Common myeloid progenitor, CD34-positive (primary cell): ENCODE measurements around the gene LRIG3.

Source experiments
- CTCF ChIA-PET: fragments of 350-600 bp; sonication (Branson Sonifier 250); formaldehyde crosslinking; loops from one replicate; lab custom pipeline; 2021; ENCODE audit warnings: antibody characterized with exemption; lab: Charles Lee
- POLR2A ChIA-PET: fragments of 350-600 bp; sonication (Branson Sonifier 250); formaldehyde crosslinking; loops from one replicate; lab custom pipeline; 2021; ENCODE audit warnings: antibody characterized with exemption; lab: Charles Lee
- DNase-seq, 3 donors: peaks; one replicate each; pipeline versions ENCODE4 v3.0.0 to v3.0.0-alpha.2; 2013
- H3K27ac ChIP-seq, 2 experiments: 1 replicate in 1 of 2; 2 replicates in 1 of 2; pipeline ENCODE4 v1.7.0; 2013; ENCODE audit warnings: inconsistent platforms in 2 of 2, low read length in 2 of 2, mild to moderate bottlenecking in 2 of 2, low read depth in 1 of 2, moderate library complexity in 1 of 2; ENCODE audit not compliant: severe bottlenecking in 2 of 2, insufficient read depth in 1 of 2, poor library complexity in 1 of 2
- H3K27me3 ChIP-seq, 5 experiments: replicated peaks in 2 of 5; 1 replicate in 3 of 5; 2 replicates in 2 of 5; pipeline versions ENCODE4 v1.6.1 to v1.7.0; 2013; ENCODE audit warnings: low read length in 4 of 5, mild to moderate bottlenecking in 2 of 5, moderate library complexity in 2 of 5, inconsistent platforms in 1 of 5; ENCODE audit not compliant: insufficient read depth in 5 of 5, control insufficient read depth in 4 of 5
- H3K36me3 ChIP-seq, 4 experiments: 1 replicate in 2 of 4; 2 replicates in 2 of 4; pipeline versions ENCODE4 v1.6.1 to v1.7.0; 2013; ENCODE audit warnings: low read length in 3 of 4, control low read depth in 1 of 4, mild to moderate bottlenecking in 1 of 4; ENCODE audit not compliant: control insufficient read depth in 4 of 4, insufficient read depth in 4 of 4
- H3K4me1 ChIP-seq, 4 experiments: 1 replicate in 3 of 4; 2 replicates in 1 of 4; pipeline versions ENCODE4 v1.6.1 to v1.7.1; 2013; ENCODE audit warnings: low read length in 3 of 4, mild to moderate bottlenecking in 3 of 4, control low read depth in 1 of 4, inconsistent platforms in 1 of 4, moderate library complexity in 1 of 4; ENCODE audit not compliant: control insufficient read depth in 4 of 4, insufficient read depth in 4 of 4; ENCODE audit errors: control extremely low read depth in 1 of 4
- H3K4me3 ChIP-seq, 7 experiments: 1 replicate in 4 of 7; 2 replicates in 3 of 7; pipeline versions ENCODE4 v1.5.1 to v1.7.0; 2013; ENCODE audit warnings: mild to moderate bottlenecking in 7 of 7, low read length in 6 of 7, moderate library complexity in 6 of 7, inconsistent platforms in 2 of 7, low read depth in 2 of 7, control low read depth in 1 of 7; ENCODE audit not compliant: insufficient read depth in 4 of 7, control insufficient read depth in 1 of 7; ENCODE audit errors: extremely low read depth in 1 of 7
- H3K9me3 ChIP-seq, 5 experiments: 1 replicate in 4 of 5; 2 replicates in 1 of 5; pipeline versions ENCODE4 v1.6.1 to v1.7.1; 2013; ENCODE audit warnings: low read length in 4 of 5, mild to moderate bottlenecking in 2 of 5, inconsistent platforms in 1 of 5, low read depth in 1 of 5, moderate library complexity in 1 of 5; ENCODE audit not compliant: control insufficient read depth in 4 of 5, insufficient read depth in 2 of 5; ENCODE audit errors: control extremely low read depth in 1 of 5
- WGBS: methylation state at CpG from one replicate; pipeline ENCODE4 v1.1.5; 2013; ENCODE audit not compliant: insufficient coverage; 5-methylcytosine and 5-hydroxymethylcytosine counted together

The LRIG3 gene

DNA sequence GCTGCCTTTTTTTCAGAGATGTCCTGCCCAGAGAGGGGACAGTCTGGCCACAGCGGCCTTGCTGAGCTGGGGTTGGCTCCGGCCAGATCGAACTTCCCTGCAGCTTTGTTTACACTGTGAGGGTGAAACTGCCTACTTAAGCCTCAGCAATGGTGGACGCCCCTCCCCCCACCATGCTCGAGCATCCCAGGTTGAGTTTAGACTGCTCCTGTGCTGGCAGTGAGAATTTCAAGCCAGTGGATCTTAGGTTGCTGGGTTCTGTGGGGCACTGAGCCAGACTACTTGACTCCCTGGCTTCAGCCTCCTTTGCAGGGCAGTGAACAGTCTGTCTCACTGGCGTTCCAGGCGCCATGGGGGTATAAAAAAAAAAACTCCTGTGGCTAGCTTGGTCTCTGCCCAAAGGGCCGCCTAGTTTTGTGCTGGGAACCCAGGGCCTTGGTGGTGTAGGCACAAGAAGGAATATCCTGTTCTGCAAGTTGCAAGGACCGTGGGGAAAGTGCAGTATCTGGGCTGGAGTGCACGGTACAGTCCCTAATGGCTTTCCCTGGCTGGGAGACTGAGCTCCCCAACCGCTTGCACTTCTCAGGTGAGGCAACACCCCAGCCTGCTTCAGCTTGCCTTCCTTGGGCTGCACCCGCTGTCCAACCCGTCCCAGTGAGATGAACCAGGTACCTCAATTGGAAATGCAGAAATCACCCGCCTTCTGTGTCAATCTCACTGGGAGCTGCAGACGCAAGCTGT is 79.1 kb downstream of the LRIG3 start:
- Histone ChIP-seq H3K9me3 (no peaks in the 10 kb centered on the region), H3K4me3 (no peak overlapping the region), H3K36me3 (no peaks in the 10 kb centered on the region), H3K27ac (no peak overlapping the region), H3K4me1 (no peaks in the 10 kb centered on the region), H3K27me3 (no peaks in the 10 kb centered on the region)
- ChIA-PET POLR2A (no interaction called here), CTCF (no interaction called here)
- 77% methylated on average over 12 of the region's 15 CpGs for WGBS
- DNase-seq = no peak

GRCh38 chr12:58833853-58834252 is 86.5 kb downstream of the LRIG3 start:
- ChIA-PET CTCF (no interaction called here), POLR2A (no interaction called here)
- H3K27me3 ChIP-seq = no peaks in the 10 kb centered on the region
- H3K4me3 ChIP-seq = no peak overlapping the region
- H3K27ac ChIP-seq = no peak overlapping the region
- no peaks in the 10 kb centered on the region for H3K4me1 ChIP-seq
- no peaks in the 10 kb centered on the region for H3K36me3 ChIP-seq
- DNase-seq = no peak
- no CpG with 5 or more reads among the region's 3 CpGs for WGBS
- no peaks in the 10 kb centered on the region for H3K9me3 ChIP-seq

DNA sequence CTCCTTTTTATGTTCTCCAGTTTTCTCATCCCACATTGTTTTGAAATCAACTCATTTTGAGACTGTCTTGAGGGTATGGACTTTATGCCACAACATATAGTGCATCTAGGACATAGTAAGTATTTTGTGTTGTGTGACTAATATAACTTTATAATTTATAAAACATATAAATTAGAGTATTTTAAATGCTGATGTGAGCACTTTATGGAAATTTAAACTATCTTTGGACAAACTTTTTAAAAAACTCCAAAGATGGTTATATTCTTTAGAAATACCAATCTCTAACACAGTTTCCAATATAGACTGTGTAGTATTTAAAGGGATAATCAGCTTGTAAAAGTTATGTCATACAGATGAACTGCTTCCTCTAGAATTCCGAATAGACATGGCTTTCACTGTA is 87.4 kb downstream of the LRIG3 start:
- WGBS = no CpG with 5 or more reads among the region's 1 CpG
- Histone ChIP-seq H3K27ac (no peak overlapping the region), H3K4me1 (no peaks in the 10 kb centered on the region), H3K4me3 (no peak overlapping the region), H3K9me3 (no peaks in the 10 kb centered on the region), H3K27me3 (no peaks in the 10 kb centered on the region), H3K36me3 (no peaks in the 10 kb centered on the region)
- no peak for DNase-seq
- ChIA-PET CTCF (no interaction called here), POLR2A (no interaction called here)
